Mesenchymal stem cell (in vitro differentiated cells and primary cell): ENCODE results near the gene FAM174B.
A peak's percentile ranks its signal among the peaks of the same experiment; 100 is the strongest.

Source experiments
- DNase-seq: peaks from one replicate; pipeline ENCODE4 v3.0.0-alpha.2; 2013
- H2AFZ ChIP-seq: one replicate; pipeline ENCODE4 v1.6.1; 2013; ENCODE audit warnings: low read depth, mild to moderate bottlenecking, control low read depth, inconsistent platforms, low read length, moderate library complexity
- H2AK5ac ChIP-seq: 2 replicates; pipeline ENCODE4 v1.6.1; 2013; ENCODE audit warnings: low read length, moderate library complexity, mild to moderate bottlenecking, inconsistent platforms; ENCODE audit not compliant: severe bottlenecking
- H2BK120ac ChIP-seq: one replicate; pipeline ENCODE4 v1.6.1; 2013; ENCODE audit warnings: low read depth, mild to moderate bottlenecking, inconsistent platforms, low read length, moderate library complexity
- H2BK12ac ChIP-seq, 2 experiments: one replicate each; pipeline ENCODE4 v1.6.1; 2013; ENCODE audit warnings: inconsistent platforms in 2 of 2, low read length in 2 of 2, mild to moderate bottlenecking in 2 of 2, moderate library complexity in 2 of 2, control low read depth in 1 of 2
- H2BK15ac ChIP-seq: one replicate; pipeline ENCODE4 v1.6.1; 2013; ENCODE audit warnings: mild to moderate bottlenecking, low read depth, inconsistent platforms; ENCODE audit not compliant: poor library complexity, severe bottlenecking
- H2BK5ac ChIP-seq: 2 replicates; pipeline ENCODE4 v1.6.1; 2013; ENCODE audit warnings: low read depth, mild to moderate bottlenecking, low read length, control low read depth, inconsistent platforms; ENCODE audit not compliant: poor library complexity, severe bottlenecking
- H3K14ac ChIP-seq, 2 experiments: one replicate each; pipeline ENCODE4 v1.6.1; 2013; ENCODE audit warnings: inconsistent platforms in 2 of 2, low read length in 2 of 2, control low read depth in 1 of 2, mild to moderate bottlenecking in 1 of 2, moderate library complexity in 1 of 2
- H3K18ac ChIP-seq, 2 experiments: one replicate each; pipeline ENCODE4 v1.6.1; 2013; ENCODE audit warnings: inconsistent platforms in 2 of 2, low read length in 2 of 2, control low read depth in 1 of 2, low read depth in 1 of 2, mild to moderate bottlenecking in 1 of 2
- H3K23ac ChIP-seq, 2 experiments: one replicate each; pipeline ENCODE4 v1.6.1; 2013; ENCODE audit warnings: inconsistent platforms in 2 of 2, low read length in 2 of 2, mild to moderate bottlenecking in 2 of 2, moderate library complexity in 2 of 2, control low read depth in 1 of 2
- H3K27ac ChIP-seq: 2 replicates; pipeline ENCODE4 v1.5.1; 2013; ENCODE audit warnings: mild to moderate bottlenecking, moderate library complexity, low read length, control low read depth, inconsistent platforms; ENCODE audit not compliant: poor library complexity, severe bottlenecking
- H3K27me3 ChIP-seq, 2 experiments: 2 replicates each; pipeline versions ENCODE4 v1.6.1 to v1.7.0; 2013; ENCODE audit warnings: low read length in 2 of 2, mild to moderate bottlenecking in 2 of 2, moderate library complexity in 2 of 2, control low read depth in 1 of 2, inconsistent platforms in 1 of 2; ENCODE audit not compliant: control insufficient read depth in 1 of 2, insufficient read depth in 1 of 2
- H3K36me3 ChIP-seq, 2 experiments: 2 replicates each; pipeline versions ENCODE4 v1.6.1 to v1.7.0; 2013; ENCODE audit warnings: low read length in 2 of 2, control low read depth in 1 of 2, inconsistent platforms in 1 of 2, low read depth in 1 of 2, mild to moderate bottlenecking in 1 of 2; ENCODE audit not compliant: insufficient read depth in 2 of 2, control insufficient read depth in 1 of 2
- H3K4ac ChIP-seq, 2 experiments: one replicate each; pipeline ENCODE4 v1.6.1; 2013; ENCODE audit warnings: inconsistent platforms in 2 of 2, low read length in 2 of 2, mild to moderate bottlenecking in 2 of 2, moderate library complexity in 2 of 2, control low read depth in 1 of 2, low read depth in 1 of 2
- H3K4me1 ChIP-seq: 2 replicates; pipeline ENCODE4 v1.6.1; 2013; ENCODE audit warnings: low read depth, low read length, control low read depth; ENCODE audit not compliant: control insufficient read depth, insufficient read depth
- H3K4me2 ChIP-seq: 2 replicates; pipeline ENCODE4 v1.6.1; 2013; ENCODE audit warnings: low read length, mild to moderate bottlenecking, inconsistent platforms; ENCODE audit not compliant: poor library complexity, severe bottlenecking
- H3K4me3 ChIP-seq, 2 experiments: 2 replicates each; pipeline versions ENCODE4 v1.5.1 to v1.7.0; 2013; ENCODE audit warnings: low read length in 2 of 2, mild to moderate bottlenecking in 2 of 2, control low read depth in 1 of 2, low read depth in 1 of 2; ENCODE audit not compliant: insufficient read depth in 1 of 2
- H3K79me1 ChIP-seq: replicated peaks from 2 replicates; pipeline ENCODE4 v1.6.1; 2013; ENCODE audit warnings: mild to moderate bottlenecking, control low read depth, low read length, inconsistent platforms; ENCODE audit not compliant: poor library complexity, severe bottlenecking
- H3K9ac ChIP-seq: 2 replicates; pipeline ENCODE4 v1.7.0; 2013; ENCODE audit warnings: mild to moderate bottlenecking, low read length, moderate library complexity
- H3K9me3 ChIP-seq: 2 replicates; pipeline ENCODE4 v1.7.0; 2013; ENCODE audit warnings: mild to moderate bottlenecking, low read length; ENCODE audit not compliant: control insufficient read depth
- H4K8ac ChIP-seq: one replicate; pipeline ENCODE4 v1.6.1; 2013; ENCODE audit warnings: inconsistent platforms, mild to moderate bottlenecking, low read length, moderate library complexity
- H4K91ac ChIP-seq: one replicate; pipeline ENCODE4 v1.6.1; 2013; ENCODE audit warnings: mild to moderate bottlenecking, low read length, inconsistent platforms
- WGBS: methylation state at CpG from one replicate; pipeline ENCODE4 v1.1.7; 2013; ENCODE audit warnings: mixed read lengths; 5-methylcytosine and 5-hydroxymethylcytosine counted together

FAM174B gene

DNA sequence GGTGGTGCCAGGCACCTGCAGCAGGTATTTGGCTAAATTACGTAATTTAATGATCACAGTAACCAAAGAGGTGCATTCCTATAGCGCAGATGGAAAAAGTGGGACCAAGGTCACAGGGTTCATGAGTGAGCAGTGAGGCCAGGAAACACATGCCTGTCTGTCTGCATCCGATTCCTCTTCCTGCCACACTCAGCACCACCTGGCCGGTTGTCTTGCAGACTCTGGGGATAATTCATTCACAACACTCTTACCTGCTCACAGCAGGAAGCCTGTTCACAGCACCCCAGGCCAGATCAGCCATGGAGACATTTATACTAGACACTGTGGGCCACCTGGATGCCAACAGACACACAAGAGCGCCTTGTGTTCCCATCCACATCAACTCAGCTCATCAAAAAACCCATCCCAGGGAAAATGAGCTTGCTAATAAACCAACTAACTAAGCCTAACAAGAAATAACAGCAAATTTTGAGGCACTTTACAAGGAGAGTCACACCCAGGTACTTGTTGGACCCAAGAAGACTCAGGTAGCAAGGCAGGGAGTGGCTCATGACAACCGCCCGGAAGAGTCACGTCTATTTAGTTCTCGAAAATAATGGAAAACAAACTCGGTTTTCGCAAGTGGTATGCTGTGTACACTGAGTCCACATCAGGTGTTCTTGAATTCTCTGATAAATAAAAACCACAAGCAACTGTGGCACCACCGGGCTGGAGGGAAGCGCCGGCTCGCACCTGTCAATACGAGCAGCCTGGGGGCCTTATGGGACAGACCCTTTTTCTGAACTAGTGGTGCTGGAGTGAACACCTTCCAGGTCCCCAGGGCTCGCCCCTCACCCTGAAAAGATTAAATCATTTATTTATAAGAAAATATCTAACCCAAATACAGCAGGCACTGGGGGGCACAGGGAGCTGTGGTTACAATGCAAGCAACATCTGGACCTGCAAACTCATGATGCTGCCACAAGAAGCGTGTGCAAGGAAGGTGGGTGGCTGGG, 40.5 kb downstream of the FAM174B start:
- 95% methylated on average over 17 of the region's 18 CpGs for WGBS

GRCh38 chr15:92614301-92614700, 41.3 kb downstream of the FAM174B start:
- Histone ChIP-seq H2AFZ (no peak overlapping the region), H2BK12ac (no peak overlapping the region), H3K4me2 (no peak overlapping the region), H2BK15ac (no peak overlapping the region), H4K91ac (no peak overlapping the region), H4K8ac (no peak overlapping the region), H3K4me3 (no peak overlapping the region), H3K4me1 (peaks cover 7% of the 10 kb centered on the region), H2BK5ac (no peak overlapping the region), H3K14ac (no peak overlapping the region), H3K27me3 (no peaks in the 10 kb centered on the region), H3K23ac (no peak overlapping the region), H3K9me3 (no peaks in the 10 kb centered on the region), H3K18ac (no peak overlapping the region), H3K27ac (no peak overlapping the region), H2BK120ac (no peak overlapping the region), H3K9ac (no peak overlapping the region), H3K36me3 (no peaks in the 10 kb centered on the region), H2AK5ac (no peak overlapping the region), H3K4ac (no peak overlapping the region), H3K79me1 (no peaks in the 10 kb centered on the region)
- DNase-seq, result no peak
- WGBS, result 82% methylated on average over 4 of the region's 4 CpGs

More for the DNA sequence above, 40.5 kb downstream of the FAM174B start:
- Histone ChIP-seq H3K14ac (no peak overlapping the region), H3K4me2 (no peak overlapping the region), H3K9ac (no peak overlapping the region), H3K79me1 (no peaks in the 10 kb centered on the region), H3K18ac (no peak overlapping the region), H2BK5ac (no peak overlapping the region), H4K91ac (no peak overlapping the region), H3K4me1 (peaks cover 7% of the 10 kb centered on the region), H3K4me3 (no peak overlapping the region), H3K4ac (no peak overlapping the region), H3K27me3 (no peaks in the 10 kb centered on the region), H2BK15ac (no peak overlapping the region), H2AFZ (no peak overlapping the region), H2AK5ac (no peak overlapping the region), H3K9me3 (no peaks in the 10 kb centered on the region), H3K23ac (no peak overlapping the region), H3K27ac (no peak overlapping the region), H4K8ac (no peak overlapping the region), H2BK12ac (peak overlapping the region in 1 of 2 experiments; percentile 25), H3K36me3 (no peaks in the 10 kb centered on the region), H2BK120ac (no peak overlapping the region)
- DNase-seq, result no peak

DNA sequence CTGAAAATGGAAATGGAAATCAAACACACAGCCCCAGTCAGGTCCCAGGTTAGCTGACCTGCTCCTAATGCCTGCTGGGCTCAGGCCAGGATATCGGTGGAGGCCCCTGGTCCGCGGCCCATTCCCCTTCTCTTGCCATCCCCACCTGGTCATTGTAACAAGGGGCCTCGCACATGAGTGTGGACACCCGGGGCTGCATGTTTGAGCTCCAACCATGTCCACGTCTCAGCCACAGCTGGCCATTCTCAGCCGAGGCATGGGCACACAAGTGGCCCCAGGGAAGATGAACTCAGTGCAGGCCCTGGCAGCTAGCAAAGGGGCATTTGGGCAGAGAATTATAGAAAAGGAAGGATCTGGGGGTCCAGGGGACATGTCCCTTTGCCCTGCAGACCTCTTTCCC, 41.7 kb downstream of the FAM174B start:
- Histone ChIP-seq H2BK120ac (no peak overlapping the region), H3K4me3 (no peak overlapping the region), H3K14ac (no peak overlapping the region), H4K8ac (no peak overlapping the region), H2BK12ac (no peak overlapping the region), H3K9me3 (no peaks in the 10 kb centered on the region), H2AFZ (no peak overlapping the region), H3K4ac (no peak overlapping the region), H3K23ac (no peak overlapping the region), H3K36me3 (no peaks in the 10 kb centered on the region), H2BK5ac (no peak overlapping the region), H3K27ac (no peak overlapping the region), H3K79me1 (no peaks in the 10 kb centered on the region), H3K9ac (no peak overlapping the region), H3K4me1 (peaks cover 7% of the 10 kb centered on the region), H3K4me2 (no peak overlapping the region), H3K18ac (no peak overlapping the region), H2BK15ac (no peak overlapping the region), H2AK5ac (no peak overlapping the region), H3K27me3 (no peaks in the 10 kb centered on the region), H4K91ac (no peak overlapping the region)
- no peak for DNase-seq
- 93% methylated on average over 7 of the region's 7 CpGs for WGBS

GRCh38 chr15:92612891-92613290, 42.7 kb downstream of the FAM174B start:
- Histone ChIP-seq H3K9ac (no peak overlapping the region), H3K36me3 (no peaks in the 10 kb centered on the region), H3K9me3 (no peaks in the 10 kb centered on the region), H3K4me3 (no peak overlapping the region), H4K91ac (no peak overlapping the region), H2BK120ac (no peak overlapping the region), H3K79me1 (no peaks in the 10 kb centered on the region), H2BK15ac (no peak overlapping the region), H4K8ac (no peak overlapping the region), H3K4me2 (no peak overlapping the region), H3K27ac (no peak overlapping the region), H3K18ac (no peak overlapping the region), H3K23ac (no peak overlapping the region), H3K4ac (no peak overlapping the region), H3K14ac (no peak overlapping the region), H2BK12ac (no peak overlapping the region), H3K4me1 (peaks cover 7% of the 10 kb centered on the region), H2AK5ac (no peak overlapping the region), H2BK5ac (no peak overlapping the region), H3K27me3 (peaks cover 0 to 6% of the 10 kb centered on the region in 2 experiments), H2AFZ (no peak overlapping the region)
- no peak for DNase-seq
- 84% methylated on average over 4 of the region's 4 CpGs for WGBS
